Measurements from ENCODE around the gene TCIRG1.

DNA sequence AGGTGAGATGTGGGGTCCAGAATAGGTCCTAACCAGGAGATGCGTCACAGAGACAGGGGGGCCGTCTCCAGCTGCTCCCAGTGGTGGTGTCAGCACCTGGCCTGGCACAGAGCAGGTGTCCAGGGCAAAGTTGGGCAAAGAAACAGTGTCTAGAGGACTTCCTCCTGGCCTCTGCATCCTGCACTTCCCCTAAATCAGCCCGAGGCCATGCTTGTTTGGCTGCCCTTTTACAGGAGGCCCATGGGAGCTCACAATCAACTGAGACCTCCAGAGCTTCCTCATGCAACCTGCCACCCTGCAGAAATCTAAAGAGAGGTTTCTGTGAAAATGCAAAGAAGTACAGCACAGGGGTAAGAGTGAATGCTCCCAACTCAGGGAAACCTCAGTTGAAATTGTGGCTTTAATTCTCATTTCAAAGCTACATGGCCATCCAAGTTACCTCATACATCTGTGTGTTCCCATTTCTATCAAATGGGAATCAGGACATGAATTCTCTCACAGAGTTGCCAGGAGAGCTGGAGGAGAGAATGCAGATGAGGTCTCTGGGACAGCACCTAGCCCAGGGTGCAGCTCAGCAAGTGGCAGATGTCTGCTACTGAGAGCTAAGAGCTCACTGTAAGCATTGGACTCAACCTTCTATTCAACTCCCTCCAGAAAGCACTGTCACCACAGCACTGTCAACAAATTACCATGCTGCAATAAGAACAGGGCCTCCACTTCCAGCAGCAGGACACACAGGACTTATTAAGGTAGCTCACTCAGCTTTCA lies 32.6 kb downstream of the TCIRG1 start:
- TF ChIP-seq, protein P1, sequence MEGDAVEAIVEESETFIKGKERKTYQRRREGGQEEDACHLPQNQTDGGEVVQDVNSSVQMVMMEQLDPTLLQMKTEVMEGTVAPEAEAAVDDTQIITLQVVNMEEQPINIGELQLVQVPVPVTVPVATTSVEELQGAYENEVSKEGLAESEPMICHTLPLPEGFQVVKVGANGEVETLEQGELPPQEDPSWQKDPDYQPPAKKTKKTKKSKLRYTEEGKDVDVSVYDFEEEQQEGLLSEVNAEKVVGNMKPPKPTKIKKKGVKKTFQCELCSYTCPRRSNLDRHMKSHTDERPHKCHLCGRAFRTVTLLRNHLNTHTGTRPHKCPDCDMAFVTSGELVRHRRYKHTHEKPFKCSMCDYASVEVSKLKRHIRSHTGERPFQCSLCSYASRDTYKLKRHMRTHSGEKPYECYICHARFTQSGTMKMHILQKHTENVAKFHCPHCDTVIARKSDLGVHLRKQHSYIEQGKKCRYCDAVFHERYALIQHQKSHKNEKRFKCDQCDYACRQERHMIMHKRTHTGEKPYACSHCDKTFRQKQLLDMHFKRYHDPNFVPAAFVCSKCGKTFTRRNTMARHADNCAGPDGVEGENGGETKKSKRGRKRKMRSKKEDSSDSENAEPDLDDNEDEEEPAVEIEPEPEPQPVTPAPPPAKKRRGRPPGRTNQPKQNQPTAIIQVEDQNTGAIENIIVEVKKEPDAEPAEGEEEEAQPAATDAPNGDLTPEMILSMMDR (IDR thresholded peaks at IDR 0.05; ENCODE audit: insufficient read depth, low read length, poor library complexity, severe bottlenecking) = no peak
- no peak for TF ChIP-seq EZH2phosphoT487 (conservative IDR thresholded peaks at IDR 0.05; ENCODE audit: low read length)

Measured in SU-DHL-6 (cell line).